ENCODE results near the gene FAHD1.

Gene FAHD1

DNA sequence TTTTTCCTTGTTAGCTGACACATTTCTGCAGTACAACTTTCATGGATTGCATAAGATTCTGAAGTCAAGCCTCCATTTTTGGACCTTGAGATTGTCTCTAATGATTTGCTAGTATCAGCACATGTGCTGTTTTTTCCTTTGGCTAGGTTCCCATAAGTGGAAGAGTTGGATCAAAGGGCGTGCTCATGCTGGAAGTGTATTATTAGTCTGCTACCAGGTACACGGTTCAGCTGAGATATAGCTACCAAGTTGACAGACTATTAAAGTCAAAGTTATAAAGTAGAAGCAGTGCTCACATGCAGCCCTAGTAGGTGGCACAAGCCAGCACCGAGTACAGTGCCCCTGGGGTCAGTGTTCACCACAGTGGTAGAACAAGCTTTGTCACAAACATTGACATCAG, 3.2 kb downstream of the FAHD1 start:
- Histone ChIP-seq H3K9ac (no peak overlapping the region), H3K36me3 (ENCODE audit: control insufficient read depth, insufficient read depth, low read length) (no peaks in the 10 kb centered on the region), H3K79me2 (peaks cover 22% of the 10 kb centered on the region), H3K27ac (no peak overlapping the region), H3K4me2 (ENCODE audit: low read length) (no peak overlapping the region), H3K4me3 (ENCODE audit: low read depth, low read length) (no peak overlapping the region), H3K27me3 (ENCODE audit: control insufficient read depth, insufficient read depth, low read length) (no peaks in the 10 kb centered on the region), H3K9me3 (ENCODE audit: control insufficient read depth, low read length) (no peaks in the 10 kb centered on the region), H2AFZ (no peak overlapping the region), H3K4me1 (peaks cover 14% of the 10 kb centered on the region)
- TF ChIP-seq, protein P1, sequence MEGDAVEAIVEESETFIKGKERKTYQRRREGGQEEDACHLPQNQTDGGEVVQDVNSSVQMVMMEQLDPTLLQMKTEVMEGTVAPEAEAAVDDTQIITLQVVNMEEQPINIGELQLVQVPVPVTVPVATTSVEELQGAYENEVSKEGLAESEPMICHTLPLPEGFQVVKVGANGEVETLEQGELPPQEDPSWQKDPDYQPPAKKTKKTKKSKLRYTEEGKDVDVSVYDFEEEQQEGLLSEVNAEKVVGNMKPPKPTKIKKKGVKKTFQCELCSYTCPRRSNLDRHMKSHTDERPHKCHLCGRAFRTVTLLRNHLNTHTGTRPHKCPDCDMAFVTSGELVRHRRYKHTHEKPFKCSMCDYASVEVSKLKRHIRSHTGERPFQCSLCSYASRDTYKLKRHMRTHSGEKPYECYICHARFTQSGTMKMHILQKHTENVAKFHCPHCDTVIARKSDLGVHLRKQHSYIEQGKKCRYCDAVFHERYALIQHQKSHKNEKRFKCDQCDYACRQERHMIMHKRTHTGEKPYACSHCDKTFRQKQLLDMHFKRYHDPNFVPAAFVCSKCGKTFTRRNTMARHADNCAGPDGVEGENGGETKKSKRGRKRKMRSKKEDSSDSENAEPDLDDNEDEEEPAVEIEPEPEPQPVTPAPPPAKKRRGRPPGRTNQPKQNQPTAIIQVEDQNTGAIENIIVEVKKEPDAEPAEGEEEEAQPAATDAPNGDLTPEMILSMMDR (IDR thresholded peaks at IDR 0.05) = no peak

DNA sequence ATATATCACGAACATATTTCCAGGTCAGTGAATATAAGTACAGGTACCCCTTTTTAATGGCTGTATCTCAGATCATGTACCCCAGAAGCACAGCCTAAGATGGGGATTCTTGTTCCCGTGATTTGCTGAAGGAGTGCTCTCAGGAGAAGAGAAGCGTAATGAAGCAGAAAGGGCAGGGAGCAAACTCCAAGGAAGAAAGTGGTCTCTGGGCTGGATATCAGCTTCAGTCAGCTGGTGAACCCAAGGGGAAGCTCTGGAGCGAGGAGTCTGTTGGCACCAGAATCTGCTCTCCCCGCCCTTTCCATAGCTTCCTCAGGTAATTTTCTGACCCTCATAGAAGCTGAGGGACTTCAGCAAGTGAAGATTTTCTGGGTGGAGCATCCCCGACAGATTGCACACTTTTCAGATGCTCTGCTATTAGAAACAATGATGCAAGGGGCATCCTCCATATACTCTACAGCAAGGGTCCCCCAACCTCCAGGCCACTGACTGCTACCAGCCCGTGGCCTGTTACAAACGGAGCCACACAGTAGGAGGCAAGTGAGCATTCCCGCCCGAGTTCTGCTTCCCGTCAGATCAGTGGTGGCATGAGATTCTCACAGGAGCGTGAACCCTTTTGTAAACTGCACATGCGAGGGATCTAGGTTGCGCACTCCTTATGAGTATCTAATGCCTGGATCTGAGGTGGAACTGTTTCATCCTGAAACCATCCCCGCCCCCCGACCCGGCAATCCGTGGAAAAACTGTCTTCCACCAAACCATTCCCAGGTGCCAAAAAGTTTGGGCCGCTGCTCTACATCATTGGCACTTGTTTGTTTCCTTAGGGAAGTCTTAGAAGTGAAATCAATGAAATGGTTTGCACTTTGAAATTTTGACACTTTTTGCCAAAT, 4.4 kb downstream of the FAHD1 start:
- peaks cover 17% of the 10 kb centered on the region for H3K79me2 ChIP-seq
- no peak overlapping the region for H3K27ac ChIP-seq
- H3K4me3 ChIP-seq (ENCODE audit: low read depth, low read length) = no peak overlapping the region
- TF ChIP-seq, protein P1 (IDR thresholded peaks at IDR 0.05) = no peak
- no peak overlapping the region for H3K4me2 ChIP-seq (ENCODE audit: low read length)
- H3K9me3 ChIP-seq (ENCODE audit: control insufficient read depth, low read length) = no peaks in the 10 kb centered on the region
- no peaks in the 10 kb centered on the region for H3K27me3 ChIP-seq (ENCODE audit: control insufficient read depth, insufficient read depth, low read length)
- no peaks in the 10 kb centered on the region for H3K36me3 ChIP-seq (ENCODE audit: control insufficient read depth, insufficient read depth, low read length)
- no peak overlapping the region for H3K9ac ChIP-seq
- H3K4me1 ChIP-seq = peaks cover 9% of the 10 kb centered on the region
- no peak overlapping the region for H2AFZ ChIP-seq

DNA sequence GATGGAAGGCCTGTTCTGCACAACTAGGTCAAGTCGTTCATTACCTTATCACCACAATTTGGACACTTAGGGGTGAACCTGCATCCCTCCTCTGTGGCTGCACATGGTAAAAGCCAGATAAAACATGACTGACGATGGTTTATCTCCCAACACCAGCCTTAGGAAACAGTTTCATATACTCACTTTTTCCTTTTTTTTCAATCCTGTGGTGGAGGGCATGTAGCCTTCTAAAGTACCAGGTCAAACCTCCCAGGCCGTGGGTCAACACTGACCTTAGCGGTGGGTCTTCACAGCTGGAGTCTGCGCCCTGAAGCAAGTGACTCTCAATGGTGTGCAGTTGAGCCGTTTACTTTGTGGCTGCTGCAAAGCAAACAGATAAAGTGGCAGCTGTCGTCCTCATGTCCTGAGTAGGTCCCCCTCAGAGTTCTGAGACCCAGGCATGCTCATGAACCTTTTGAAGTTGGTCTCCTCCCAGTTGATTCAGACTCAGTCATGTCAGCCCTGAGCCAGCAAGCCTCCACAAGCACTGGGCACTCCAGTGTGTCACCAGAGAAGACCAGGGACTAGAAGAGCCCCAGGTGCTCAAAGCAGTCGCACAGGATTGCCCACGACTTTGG, 5.9 kb downstream of the FAHD1 start:
- H3K4me2 ChIP-seq (ENCODE audit: low read length) = no peak overlapping the region
- TF ChIP-seq, protein P1 (IDR thresholded peaks at IDR 0.05) = no peak
- peaks cover 6% of the 10 kb centered on the region for H3K4me1 ChIP-seq
- no peak overlapping the region for H2AFZ ChIP-seq
- H3K9me3 ChIP-seq (ENCODE audit: control insufficient read depth, low read length) = no peaks in the 10 kb centered on the region
- no peak overlapping the region for H3K9ac ChIP-seq
- peaks cover 15% of the 10 kb centered on the region for H3K79me2 ChIP-seq
- H3K27me3 ChIP-seq (ENCODE audit: control insufficient read depth, insufficient read depth, low read length) = no peaks in the 10 kb centered on the region
- H3K36me3 ChIP-seq (ENCODE audit: control insufficient read depth, insufficient read depth, low read length) = no peaks in the 10 kb centered on the region
- no peak overlapping the region for H3K4me3 ChIP-seq (ENCODE audit: low read depth, low read length)
- no peak overlapping the region for H3K27ac ChIP-seq

DNA sequence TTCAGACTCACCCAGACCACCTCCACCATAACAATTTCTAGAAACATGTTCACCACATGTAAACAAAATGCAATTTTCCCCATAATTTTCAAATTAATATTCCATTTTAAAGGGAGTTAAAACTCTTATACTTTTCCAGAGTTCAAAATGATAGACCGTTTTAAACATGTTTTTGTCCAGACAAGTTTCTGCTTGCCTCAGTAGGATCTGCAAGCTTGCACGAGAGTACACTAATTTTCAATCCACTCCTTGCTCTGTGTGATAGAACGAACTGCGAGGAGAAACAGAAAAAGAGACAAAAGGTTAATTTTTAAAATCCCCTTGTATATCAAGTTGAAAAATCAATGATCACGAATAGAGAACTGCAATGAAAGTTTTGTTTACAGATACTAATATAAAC, 7.1 kb downstream of the FAHD1 start:
- no peaks in the 10 kb centered on the region for H3K27me3 ChIP-seq (ENCODE audit: control insufficient read depth, insufficient read depth, low read length)
- H3K79me2 ChIP-seq = peaks cover 14% of the 10 kb centered on the region
- H3K36me3 ChIP-seq (ENCODE audit: control insufficient read depth, insufficient read depth, low read length) = no peaks in the 10 kb centered on the region
- H3K9ac ChIP-seq = no peak overlapping the region
- no peak overlapping the region for H3K27ac ChIP-seq
- H2AFZ ChIP-seq = no peak overlapping the region
- H3K4me1 ChIP-seq = peaks cover 3% of the 10 kb centered on the region
- TF ChIP-seq, protein P1 (IDR thresholded peaks at IDR 0.05) = no peak
- no peaks in the 10 kb centered on the region for H3K9me3 ChIP-seq (ENCODE audit: control insufficient read depth, low read length)
- H3K4me3 ChIP-seq (ENCODE audit: low read depth, low read length) = no peak overlapping the region
- H3K4me2 ChIP-seq (ENCODE audit: low read length) = no peak overlapping the region

Measured in parathyroid adenoma (tissue), 2 donors.